OCI-LY1 (cell line): ENCODE data around the gene LEKR1.

Source experiments
- CTCF ChIP-seq: fragments of 200-600 bp; sonication (generic), shearing (Covaris generic); IDR thresholded peaks from 2 replicates; pipeline ENCODE4 v1.5.1; 2017; ENCODE audit warnings: mild to moderate bottlenecking, antibody characterized with exemption, low read length, moderate library complexity, mixed read lengths
- EZH2 ChIP-seq: fragments of 200-600 bp; sonication (generic), shearing (Covaris generic); IDR thresholded peaks from 2 replicates; pipeline ENCODE4 v1.8.0; 2017; ENCODE audit warnings: borderline replicate concordance, mixed run types, mild to moderate bottlenecking, antibody characterized with exemption, low read length, moderate library complexity, mixed read lengths

DNA sequence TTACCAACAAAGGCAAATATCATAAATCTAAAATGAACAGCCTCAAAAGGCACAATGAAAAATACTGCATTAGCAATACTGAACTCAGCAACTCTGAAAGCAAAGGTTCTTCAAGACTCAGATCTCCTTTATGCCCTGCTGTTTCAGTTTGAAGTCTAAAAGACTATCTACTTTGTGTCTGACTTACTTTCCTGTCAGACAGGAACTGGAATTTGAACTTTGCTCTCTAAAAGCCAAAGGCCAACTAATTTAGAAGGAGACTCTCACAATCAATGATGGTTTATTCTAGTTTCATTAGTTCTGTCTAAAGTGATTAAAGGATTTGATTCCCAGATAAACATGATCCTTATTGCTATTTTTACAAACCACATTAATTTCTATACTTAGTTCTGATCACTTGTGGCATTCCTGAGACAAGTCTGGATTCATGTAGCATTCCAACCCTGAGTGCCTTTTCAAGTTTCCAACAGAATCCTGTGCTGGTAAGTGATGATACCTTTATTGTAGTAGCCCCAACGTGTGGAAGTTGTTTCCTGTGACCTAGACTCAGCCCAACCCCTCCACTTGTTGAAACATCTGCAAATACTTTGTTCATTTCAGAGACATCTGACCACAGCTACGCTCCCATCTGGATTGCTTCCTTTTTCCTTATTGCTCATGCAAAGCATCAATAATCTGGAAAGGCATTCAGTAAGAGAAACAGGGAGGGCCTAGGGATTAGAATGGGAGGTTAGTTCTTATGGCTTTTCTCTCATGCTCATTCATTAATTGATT is 14.9 kb upstream of the LEKR1 start:
- TF ChIP-seq CTCF (no peak), EZH2 (no peak)
